H1 (cell line): ENCODE results near the gene ZNF44. TPM values are rescaled to one million over a fixed set of nuclear protein-coding genes. Genes with fewer than 3 reads are reported as not detected.

Experiments
- CTCF ChIA-PET: fragments of 300-600 bp; sonication (Branson Sonifier 250); formaldehyde crosslinking; loops from one replicate; lab custom pipeline; 2021; ENCODE audit not compliant: partially characterized antibody; lab: Charles Lee
- POLR2A ChIA-PET: fragments of 300-600 bp; sonication (Branson Sonifier 250); formaldehyde crosslinking; loops from one replicate; lab custom pipeline; 2021; ENCODE audit warnings: inconsistent platforms; ENCODE audit not compliant: partially characterized antibody; lab: Charles Lee
- DNase-seq, 2 experiments: peaks; one replicate each; pipeline versions ENCODE4 v3.0.0 to v3.0.0-alpha.2; 2010 to 2022; ENCODE audit warnings: low spot score in 2 of 2, low read depth in 1 of 2, mixed read lengths in 1 of 2
- FAIRE-seq: peaks from 2 replicates; lab custom pipeline; 2011; peaks lifted over from hg19 to GRCh38; lab: Jason Lieb, UNC
- H2AFZ ChIP-seq: 2 replicates; pipeline ENCODE4 v1.8.1; 2012; ENCODE audit warnings: low read length, inconsistent platforms
- H2AK5ac ChIP-seq: 2 replicates; pipeline ENCODE4 v1.6.1; 2013; ENCODE audit warnings: low read depth, low read length
- H2BK120ac ChIP-seq: replicated peaks from 2 replicates; pipeline ENCODE3; 2013; ENCODE audit warnings: low read depth, low read length, inconsistent platforms
- H2BK12ac ChIP-seq: 2 replicates; pipeline ENCODE4 v1.6.1; 2013; ENCODE audit warnings: low read depth, low read length
- H2BK15ac ChIP-seq: 2 replicates; pipeline ENCODE4 v1.6.1; 2013; ENCODE audit warnings: low read length
- H2BK20ac ChIP-seq: 2 replicates; pipeline ENCODE4 v1.6.1; 2013; ENCODE audit warnings: low read length
- H2BK5ac ChIP-seq: 2 replicates; pipeline ENCODE4 v1.6.1; 2013; ENCODE audit warnings: low read depth, low read length
- H3K14ac ChIP-seq: 2 replicates; pipeline ENCODE4 v1.6.1; 2013; ENCODE audit warnings: inconsistent platforms; ENCODE audit not compliant: insufficient read length
- H3K18ac ChIP-seq: 2 replicates; pipeline ENCODE4 v1.6.1; 2013; ENCODE audit warnings: low read length; ENCODE audit errors: extremely low read depth
- H3K23ac ChIP-seq: 2 replicates; pipeline ENCODE4 v1.6.1; 2013; ENCODE audit warnings: inconsistent platforms; ENCODE audit not compliant: insufficient read length
- H3K23me2 ChIP-seq: 2 replicates; pipeline ENCODE4 v1.6.1; 2013; ENCODE audit warnings: low read depth, low read length
- H3K27ac ChIP-seq: 2 replicates; pipeline ENCODE4 v1.6.1; 2011; ENCODE audit warnings: low read depth, low read length, inconsistent platforms
- H3K27me3 ChIP-seq, 4 experiments: replicated peaks in 1 of 4; 1 replicate in 1 of 4; 2 replicates in 3 of 4; pipeline versions ENCODE4 v1.6.1 to v1.8.1; 2011 to 2013; ENCODE audit warnings: low read length in 3 of 4, mild to moderate bottlenecking in 3 of 4, inconsistent platforms in 2 of 4, mixed read lengths in 2 of 4, moderate library complexity in 1 of 4; ENCODE audit not compliant: control insufficient read depth in 3 of 4, insufficient read depth in 3 of 4; ENCODE audit errors: extremely low read depth in 1 of 4
- H3K36me3 ChIP-seq, 4 experiments: 2 replicates each; pipeline versions ENCODE4 v1.6.1 to v1.8.1; 2011 to 2013; ENCODE audit warnings: mild to moderate bottlenecking in 4 of 4, low read length in 3 of 4, moderate library complexity in 2 of 4, control low read depth in 1 of 4, inconsistent platforms in 1 of 4; ENCODE audit not compliant: insufficient read depth in 4 of 4, control insufficient read depth in 2 of 4
- H3K4ac ChIP-seq: replicated peaks from 2 replicates; pipeline ENCODE3; 2013; ENCODE audit warnings: low read length, low read depth, mixed read lengths, inconsistent platforms; ENCODE audit not compliant: insufficient read length
- H3K4me1 ChIP-seq, 4 experiments: replicated peaks in 1 of 4; 1 replicate in 1 of 4; 2 replicates in 3 of 4; pipeline versions ENCODE4 v1.6.1 to v1.8.1; 2011 to 2013; ENCODE audit warnings: low read length in 3 of 4, inconsistent platforms in 2 of 4, mixed read lengths in 1 of 4; ENCODE audit not compliant: insufficient read depth in 4 of 4, control insufficient read depth in 3 of 4
- H3K4me2 ChIP-seq, 2 experiments: 2 replicates each; pipeline versions ENCODE4 v1.6.1 to v1.8.1; 2011 to 2013; ENCODE audit warnings: low read depth in 2 of 2, low read length in 2 of 2, control low read depth in 1 of 2, inconsistent platforms in 1 of 2, mild to moderate bottlenecking in 1 of 2; ENCODE audit not compliant: insufficient read depth in 1 of 2
- H3K4me3 ChIP-seq, 4 experiments: fragments of 200-600, 300-600 bp in 1 of 4; sonication (generic), shearing (Covaris generic), sonication (Bioruptor Twin) in 1 of 4; 2 replicates each; pipeline versions ENCODE4 v1.5.1 to v1.8.1; 2011 to 2016; ENCODE audit warnings: low read length in 4 of 4, low read depth in 3 of 4, control low read depth in 2 of 4, inconsistent platforms in 2 of 4, mild to moderate bottlenecking in 2 of 4, mixed read lengths in 1 of 4, moderate library complexity in 1 of 4; ENCODE audit not compliant: insufficient read depth in 2 of 4; ENCODE audit errors: extremely low read depth in 1 of 4
- H3K56ac ChIP-seq: replicated peaks from 2 replicates; pipeline ENCODE3; 2013; ENCODE audit warnings: low read depth, mild to moderate bottlenecking, mixed read lengths, low read length, inconsistent platforms; ENCODE audit not compliant: insufficient read length
- H3K79me1 ChIP-seq: 2 replicates; pipeline ENCODE4 v1.6.1; 2013; ENCODE audit warnings: low read depth, low read length, control low read depth
- H3K79me2 ChIP-seq, 2 experiments: 2 replicates each; pipeline versions ENCODE4 v1.6.1 to v1.8.1; 2012 to 2013; ENCODE audit warnings: low read length in 2 of 2, mild to moderate bottlenecking in 2 of 2, inconsistent platforms in 1 of 2; ENCODE audit not compliant: insufficient read depth in 2 of 2, control insufficient read depth in 1 of 2
- H3K9ac ChIP-seq, 4 experiments: replicated peaks in 1 of 4; 1 replicate in 1 of 4; 2 replicates in 3 of 4; pipeline versions ENCODE4 v1.6.1 to v1.8.1; 2011 to 2013; ENCODE audit warnings: low read depth in 3 of 4, low read length in 3 of 4, control low read depth in 2 of 4, mild to moderate bottlenecking in 2 of 4, moderate library complexity in 2 of 4, inconsistent platforms in 1 of 4; ENCODE audit errors: extremely low read depth in 1 of 4
- H3K9me3 ChIP-seq, 2 experiments: 2 replicates each; pipeline versions ENCODE4 v1.6.1 to v1.8.1; 2012 to 2013; ENCODE audit warnings: mild to moderate bottlenecking in 2 of 2, moderate library complexity in 2 of 2, control low read depth in 1 of 2, inconsistent platforms in 1 of 2, low read depth in 1 of 2, low read length in 1 of 2, mixed read lengths in 1 of 2; ENCODE audit not compliant: insufficient read depth in 2 of 2
- H4K20me1 ChIP-seq, 2 experiments: replicated peaks in 1 of 2; 2 replicates each; pipeline versions ENCODE3 to v1.8.1; 2011 to 2013; ENCODE audit warnings: inconsistent platforms in 2 of 2, low read length in 2 of 2, mild to moderate bottlenecking in 1 of 2; ENCODE audit not compliant: insufficient read depth in 2 of 2, control insufficient read depth in 1 of 2
- H4K5ac ChIP-seq: 2 replicates; pipeline ENCODE4 v1.6.1; 2013; ENCODE audit warnings: low read length, low read depth, mixed read lengths, inconsistent platforms; ENCODE audit not compliant: insufficient read length
- H4K8ac ChIP-seq: 2 replicates; pipeline ENCODE4 v1.8.0; 2013; ENCODE audit warnings: mild to moderate bottlenecking, moderate library complexity, low read length, inconsistent platforms; ENCODE audit not compliant: insufficient read depth; ENCODE audit errors: extremely low read depth
- H4K91ac ChIP-seq: replicated peaks from 2 replicates; pipeline ENCODE3; 2013; ENCODE audit warnings: low read length, mixed read lengths, inconsistent platforms; ENCODE audit not compliant: insufficient read length
- CREB1 ChIP-seq: IDR thresholded peaks from 2 replicates; pipeline ENCODE4 v1.6.1; 2012; ENCODE audit warnings: inconsistent platforms
- EZH2 ChIP-seq: fragments of 200-600 bp; sonication (generic); IDR thresholded peaks from 2 replicates; pipeline ENCODE4 v1.7.1; 2012; ENCODE audit warnings: low read depth, mild to moderate bottlenecking, moderate library complexity, low read length, inconsistent platforms; ENCODE audit not compliant: severe bottlenecking
- FOSL1 ChIP-seq: IDR thresholded peaks from 2 replicates; pipeline ENCODE4 v1.6.1; 2011; ENCODE audit warnings: mild to moderate bottlenecking, low read depth, low read length, moderate library complexity; ENCODE audit not compliant: insufficient read depth
- NANOG ChIP-seq: IDR thresholded peaks from 2 replicates; pipeline ENCODE4 v1.6.1; 2011; ENCODE audit warnings: low read length, low read depth, mild to moderate bottlenecking, inconsistent platforms; ENCODE audit not compliant: insufficient read depth, poor library complexity, severe bottlenecking
- NRF1 ChIP-seq: IDR thresholded peaks from 2 replicates; pipeline ENCODE4 v1.6.1; 2011; ENCODE audit warnings: mild to moderate bottlenecking, low read depth, low read length, improper control_type of control experiment
- POLR2AphosphoS5 ChIP-seq: IDR thresholded peaks from 2 replicates; pipeline ENCODE4 v1.6.1; 2011; ENCODE audit warnings: low read depth, low read length
- RNF2 ChIP-seq: fragments of 200-900, 300-1000 bp; sonication (generic); IDR thresholded peaks from 2 replicates; pipeline ENCODE4 v1.7.1; 2016; ENCODE audit warnings: borderline replicate concordance, low read depth, mild to moderate bottlenecking, antibody characterized with exemption, low read length; ENCODE audit not compliant: poor library complexity, severe bottlenecking; ENCODE audit errors: missing control alignments
- SP4 ChIP-seq: IDR thresholded peaks from 2 replicates; pipeline ENCODE4 v1.6.1; 2012; ENCODE audit warnings: low read length, inconsistent platforms
- WGBS, 2 experiments: shearing (Covaris generic) in 1 of 2; methylation state at CpG; one replicate each; pipeline versions ENCODE4 v1.1.6 to v1.1.7; 2013 to 2015; ENCODE audit warnings: low lambda C conversion rate in 2 of 2, mixed read lengths in 2 of 2, inconsistent platforms in 1 of 2, low coverage in 1 of 2, missing lambda C conversion rate in 1 of 2; ENCODE audit not compliant: insufficient replicate concordance in 2 of 2, insufficient coverage in 1 of 2, insufficient read length in 1 of 2; ENCODE audit errors: extremely low coverage in 1 of 2, missing lambda C conversion rate in 1 of 2; 5-methylcytosine and 5-hydroxymethylcytosine counted together
- long read RNA-seq, 2 experiments: library from RNA in 1 of 2; library from capped mRNA in 1 of 2; stranded (forward); transcript quantifications; one replicate each; pipeline ENCODE4 v2.0.0, GENCODE V29; 2021; ENCODE audit warnings: inconsistent platforms in 1 of 2
- polyA minus RNA-seq, 3 experiments: library from RNA; depleted of rRNA, polyadenylated mRNA; stranded (reverse); fragments of >200 nt; gene quantifications; 1 replicate in 2 of 3; 2 replicates in 1 of 3; pipeline ENCODE4 v1.2.3, GENCODE V29; 2011
- polyA plus RNA-seq, 7 experiments: library from polyadenylated mRNA; depleted of rRNA in 3 of 7; stranded (reverse) in 5 of 7; unstranded in 2 of 7; fragments of >200 nt in 5 of 7; fragments of 200-250 nt in 2 of 7; gene quantifications; 1 replicate in 5 of 7; 2 replicates in 1 of 7; 4 replicates in 1 of 7; pipeline versions ENCODE4 v1.2.1 to v1.2.3, GENCODE V29; 2011 to 2013; ENCODE audit warnings: missing spikeins in 2 of 7, mixed read lengths in 2 of 7
- total RNA-seq: library from RNA; stranded (reverse); fragmentation: NEBNext Ultra II Directional; extraction: Animal tissue kit (Norgen Biotek cat#: 25700); gene quantifications from 2 replicates; pipeline ENCODE4 v1.2.1, GENCODE V29; 2021

Gene ZNF44
- total RNA-seq (2.8 and 3.2 TPM in 2 replicates), polyA plus RNA-seq (2011; rRNA removed) (0.72 and 1.3 TPM in 2 replicates), polyA minus RNA-seq (2011; rRNA and poly(A)+ RNA removed) (2.6 and 3.0 TPM in 2 replicates)
- polyA plus RNA-seq (2011; cell fraction: cytosol; rRNA removed) = 2.4 TPM
- polyA plus RNA-seq (2011; cell fraction: nucleus; rRNA removed) = 1.4 TPM
- polyA plus RNA-seq (2012, experiment 1 of 2) = 2.4 to 4.6 TPM (median 3.1 TPM) in 4 replicates
- polyA plus RNA-seq (2012, experiment 2 of 2) = 0.73 TPM
- 2.4 TPM for polyA plus RNA-seq (2013, experiment 1 of 2)
- polyA plus RNA-seq (2013, experiment 2 of 2) = 2.2 TPM
- 3.2 TPM for polyA minus RNA-seq (2011; cell fraction: cytosol; rRNA and poly(A)+ RNA removed)
- 4.1 TPM for polyA minus RNA-seq (2011; cell fraction: nucleus; rRNA and poly(A)+ RNA removed)
- long read RNA-seq, experiment 1 = 0 reads
- long read RNA-seq, experiment 2, partial matches to known transcripts = 1 of 2 reads
- long read RNA-seq, experiment 2, other reads (novel, unspliced or antisense) = 0 of 2 reads

DNA sequence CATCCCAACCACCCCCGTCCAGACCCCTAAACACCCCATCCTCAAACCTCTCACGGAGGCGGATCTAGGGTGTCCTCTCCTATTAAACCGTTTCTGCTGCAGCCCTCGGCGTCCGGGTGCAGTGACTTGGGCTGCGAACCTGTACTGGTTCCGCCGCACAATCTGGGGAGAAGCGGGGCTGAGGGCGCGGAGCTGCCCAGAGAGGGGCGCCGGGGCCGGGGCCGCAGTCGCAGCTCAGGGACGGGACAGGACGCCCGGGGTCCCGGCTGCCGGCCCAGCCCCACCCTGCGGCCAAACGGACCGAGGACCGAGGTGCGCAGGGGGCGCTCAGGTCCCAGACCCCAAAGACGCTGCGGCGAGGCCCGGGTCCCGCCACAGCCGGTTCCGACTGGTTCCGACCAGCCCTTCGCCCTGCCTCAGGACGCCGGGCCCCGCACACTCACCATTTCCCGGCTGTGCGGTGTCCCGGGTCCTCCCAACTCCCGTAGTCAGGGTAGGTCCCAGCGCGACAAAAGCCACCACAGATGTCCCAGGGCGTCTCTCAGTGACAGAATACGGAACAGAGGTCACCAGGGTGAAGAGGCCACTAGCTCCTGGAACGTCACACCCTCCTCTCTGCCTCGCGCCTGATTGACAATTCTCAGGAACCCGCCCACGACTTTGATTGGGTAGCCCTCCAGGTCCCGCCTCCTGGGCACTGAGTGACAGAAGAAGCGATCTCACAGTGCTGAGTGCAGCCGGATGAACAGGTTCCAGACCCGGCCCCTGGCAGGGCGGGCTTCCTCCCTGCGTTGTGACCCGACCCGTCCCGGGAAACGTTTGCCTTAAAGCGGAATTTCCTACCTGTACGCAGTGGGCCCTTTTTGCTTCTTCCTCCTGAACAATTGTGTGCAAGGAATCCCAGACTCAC is at the start of gene ZNF44:
Gene ZNF44, minus strand, starts transcription at position 635 of the 910 bp plus-strand sequence. Its CDS starts 189 bp downstream, at position 446.
- ChIA-PET CTCF (interaction anchor here (0.6 to 2.8 kb wide), 2 partner anchors 38 to 766 kb away, joined by 3 to 5 read pairs; partner anchors contain the start of gene ZNF563), POLR2A (interaction anchor here (0.6 to 2.7 kb wide), 6 partner anchors 13 to 307 kb away, joined by 3 to 9 read pairs (median 4); partner anchors contain the start of genes ZNF442, ZNF443 and ZNF563)
- no peaks in the 10 kb centered on the region for H3K4me1 ChIP-seq
- H3K4me3 ChIP-seq = peak within 1 kb of the TSS; percentile 81 to 92 (median 87)
- H3K79me1 ChIP-seq = peaks cover 3% of the 10 kb centered on the region; the same call in 1 of the 2 replicates
- DNase-seq (peak; percentile 86 to 94), FAIRE-seq (peak; percentile 60)
- no peak within 1 kb of the TSS for H3K14ac ChIP-seq
- no peaks in the 10 kb centered on the region for H4K20me1 ChIP-seq
- H3K9ac ChIP-seq = peak within 1 kb of the TSS; percentile 68 to 98 (median 83)
- H2BK120ac ChIP-seq = no peak within 1 kb of the TSS
- peak within 1 kb of the TSS; percentile 72; the same call in 1 of the 2 replicates for H2BK15ac ChIP-seq
- peak within 1 kb of the TSS; percentile 89 for H4K91ac ChIP-seq
- peak within 1 kb of the TSS; percentile 76 for H3K27ac ChIP-seq
- H3K4ac ChIP-seq = no peak within 1 kb of the TSS
- peak within 1 kb of the TSS; percentile 16 for H3K56ac ChIP-seq
- peak within 1 kb of the TSS; percentile 88 for H2BK5ac ChIP-seq
- peak within 1 kb of the TSS; percentile 88 to 97 for H3K4me2 ChIP-seq
- H3K23me2 ChIP-seq = peaks cover 7% of the 10 kb centered on the region; the same call in 1 of the 2 replicates
- H3K9me3 ChIP-seq = no peaks in the 10 kb centered on the region
- H3K23ac ChIP-seq = no peak within 1 kb of the TSS
- peak within 1 kb of the TSS; percentile 100 for H4K8ac ChIP-seq
- H2BK20ac ChIP-seq = no peak within 1 kb of the TSS
- H3K18ac ChIP-seq = peak within 1 kb of the TSS; percentile 93
- H2AK5ac ChIP-seq = no peak within 1 kb of the TSS
- no peaks in the 10 kb centered on the region for H3K36me3 ChIP-seq
- peak within 1 kb of the TSS; percentile 85; the same call in 1 of the 2 replicates for H2BK12ac ChIP-seq
- peaks cover 0 to 2% (median 0%) of the 10 kb centered on the region in 4 experiments; a peak in 2 of 7 replicates for H3K27me3 ChIP-seq
- peaks cover 0 to 7% of the 10 kb centered on the region in 2 experiments; a peak in 1 of 4 replicates for H3K79me2 ChIP-seq
- peak within 1 kb of the TSS; percentile 92; the same call in 1 of the 2 replicates for H2AFZ ChIP-seq
- peak within 1 kb of the TSS; percentile 76 for H4K5ac ChIP-seq
- WGBS, 2 experiments = 2% methylated on average over 58 of the region's 66 CpGs; no CpG with 5 or more reads in 1 of the 2 experiments
- TF ChIP-seq EZH2 (no peak), RNF2 (no peak), NANOG (peak; percentile 18), CREB1 (peak; percentile 62), FOSL1 (no peak), SP4 (peak; percentile 87; the same call in 1 of the 2 replicates), POLR2AphosphoS5 (peak; percentile 88), NRF1 (no peak)
